ENCODE measurements around the gene MLC1.

MLC1 gene

GRCh38 chr22:50014053-50014501 is 71.1 kb downstream of the MLC1 start:
- no peak for FAIRE-seq

- no peak for FAIRE-seq
Measured at GRCh38 chr22:50012211-50013181, 72.7 kb downstream of the MLC1 start, which contains the start of gene IL17REL. Gene IL17REL, minus strand, starts transcription at chr22:50012765. Its CDS starts 119 bp downstream, at chr22:50012646.

GRCh38 chr22:50011447-50012210 is 73.6 kb downstream of the MLC1 start:
- FAIRE-seq, result no peak

GRCh38 chr22:50010676-50011446 is 74.4 kb downstream of the MLC1 start:
- FAIRE-seq, result no peak

- no peak for FAIRE-seq
Measured at GRCh38 chr22:50009765-50010675, 75.2 kb downstream of the MLC1 start.

All from endometrium (tissue), 2 donors.